GM12801 (cell line): ENCODE measurements around the gene HOXD12.

ENCODE experiments used
- TF ChIP-seq, protein P1 (sequence below): IDR thresholded peaks from one replicate; pipeline ENCODE4 v1.5.1; 2011; ENCODE audit warnings: control low read depth; ENCODE audit not compliant: insufficient read length; ENCODE audit errors: extremely low read depth

HOXD12 gene

DNA sequence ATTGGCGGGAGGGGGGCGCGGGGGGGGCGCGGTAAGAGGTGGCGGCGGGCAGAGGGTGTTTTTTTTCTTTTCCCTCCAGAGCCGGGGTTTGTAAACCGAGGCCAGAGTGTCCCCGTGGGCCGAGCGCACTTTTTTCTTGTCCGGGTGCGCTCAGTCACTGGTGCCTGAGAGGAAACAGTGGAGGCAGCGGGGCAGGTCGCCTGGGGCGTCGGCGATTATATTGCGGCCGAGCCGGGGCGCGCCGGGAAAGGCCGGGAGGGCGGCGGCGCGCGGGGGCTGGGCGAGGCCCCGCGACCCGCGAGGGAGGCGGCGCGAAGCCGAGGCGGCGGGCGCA, 30.2 kb downstream of the HOXD12 start:
- TF ChIP-seq, protein P1, sequence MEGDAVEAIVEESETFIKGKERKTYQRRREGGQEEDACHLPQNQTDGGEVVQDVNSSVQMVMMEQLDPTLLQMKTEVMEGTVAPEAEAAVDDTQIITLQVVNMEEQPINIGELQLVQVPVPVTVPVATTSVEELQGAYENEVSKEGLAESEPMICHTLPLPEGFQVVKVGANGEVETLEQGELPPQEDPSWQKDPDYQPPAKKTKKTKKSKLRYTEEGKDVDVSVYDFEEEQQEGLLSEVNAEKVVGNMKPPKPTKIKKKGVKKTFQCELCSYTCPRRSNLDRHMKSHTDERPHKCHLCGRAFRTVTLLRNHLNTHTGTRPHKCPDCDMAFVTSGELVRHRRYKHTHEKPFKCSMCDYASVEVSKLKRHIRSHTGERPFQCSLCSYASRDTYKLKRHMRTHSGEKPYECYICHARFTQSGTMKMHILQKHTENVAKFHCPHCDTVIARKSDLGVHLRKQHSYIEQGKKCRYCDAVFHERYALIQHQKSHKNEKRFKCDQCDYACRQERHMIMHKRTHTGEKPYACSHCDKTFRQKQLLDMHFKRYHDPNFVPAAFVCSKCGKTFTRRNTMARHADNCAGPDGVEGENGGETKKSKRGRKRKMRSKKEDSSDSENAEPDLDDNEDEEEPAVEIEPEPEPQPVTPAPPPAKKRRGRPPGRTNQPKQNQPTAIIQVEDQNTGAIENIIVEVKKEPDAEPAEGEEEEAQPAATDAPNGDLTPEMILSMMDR, result no peak

DNA sequence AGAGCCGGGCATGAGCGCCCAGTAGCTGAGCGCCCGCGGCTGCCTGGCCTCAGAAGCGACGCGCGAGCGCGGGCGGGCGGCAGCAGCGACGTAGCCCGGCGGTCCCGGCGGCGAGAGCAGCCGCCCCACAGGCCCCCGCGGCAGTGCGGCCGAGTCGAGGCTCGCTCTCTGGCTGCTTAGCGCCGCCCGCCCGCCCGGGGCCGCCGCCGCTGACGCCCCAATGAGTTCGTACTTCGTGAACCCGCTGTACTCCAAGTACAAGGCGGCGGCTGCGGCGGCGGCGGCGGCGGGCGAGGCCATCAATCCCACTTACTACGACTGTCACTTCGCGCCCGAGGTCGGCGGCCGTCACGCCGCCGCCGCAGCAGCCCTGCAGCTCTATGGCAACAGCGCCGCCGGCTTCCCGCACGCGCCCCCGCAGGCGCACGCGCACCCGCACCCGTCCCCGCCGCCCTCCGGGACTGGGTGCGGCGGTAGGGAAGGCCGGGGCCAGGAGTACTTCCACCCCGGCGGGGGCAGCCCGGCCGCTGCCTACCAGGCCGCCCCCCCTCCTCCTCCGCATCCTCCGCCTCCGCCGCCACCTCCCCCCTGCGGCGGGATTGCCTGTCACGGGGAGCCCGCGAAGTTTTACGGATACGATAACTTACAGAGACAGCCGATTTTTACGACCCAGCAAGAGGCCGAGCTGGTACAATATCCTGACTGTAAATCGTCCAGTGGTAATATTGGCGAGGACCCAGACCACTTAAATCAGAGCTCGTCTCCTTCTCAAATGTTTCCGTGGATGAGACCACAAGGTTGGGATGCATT, 30.8 kb downstream of the HOXD12 start:
- TF ChIP-seq, protein P1, result no peak

DNA sequence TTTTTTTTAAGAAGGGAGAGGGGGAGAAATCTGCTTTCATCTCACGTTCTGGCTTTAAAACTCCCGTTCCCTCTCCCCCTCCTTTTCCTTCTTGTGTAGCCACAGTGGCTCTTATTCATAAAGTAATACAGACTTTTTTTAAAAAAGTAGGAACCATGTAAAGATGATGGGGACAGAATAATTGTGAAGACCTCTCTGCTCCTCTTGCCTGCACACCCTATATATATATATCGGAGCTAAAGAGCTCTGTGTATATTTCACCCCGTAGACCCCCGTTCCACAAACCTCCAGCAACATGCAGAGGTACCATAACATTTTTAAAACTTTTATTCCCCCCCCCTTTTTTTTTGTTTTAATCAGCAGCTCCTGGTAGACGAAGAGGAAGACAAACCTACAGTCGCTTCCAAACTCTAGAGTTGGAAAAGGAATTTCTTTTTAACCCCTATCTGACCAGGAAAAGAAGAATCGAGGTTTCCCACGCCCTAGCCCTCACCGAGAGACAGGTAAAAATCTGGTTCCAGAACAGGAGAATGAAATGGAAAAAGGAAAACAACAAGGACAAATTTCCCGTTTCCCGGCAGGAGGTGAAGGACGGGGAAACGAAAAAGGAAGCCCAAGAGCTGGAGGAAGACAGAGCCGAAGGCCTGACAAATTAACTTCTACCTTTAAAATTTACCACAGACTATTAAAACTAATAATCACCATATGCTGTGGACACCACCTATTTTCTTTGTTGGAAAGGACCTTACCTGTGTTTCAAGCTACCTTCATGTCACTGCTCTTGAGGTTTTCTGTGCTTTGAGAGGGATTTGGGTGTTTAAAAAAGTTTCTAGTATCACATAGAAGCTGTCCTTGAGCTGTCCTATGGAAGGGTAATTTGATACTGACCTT, 31.6 kb downstream of the HOXD12 start:
- TF ChIP-seq, protein P1, result no peak

DNA sequence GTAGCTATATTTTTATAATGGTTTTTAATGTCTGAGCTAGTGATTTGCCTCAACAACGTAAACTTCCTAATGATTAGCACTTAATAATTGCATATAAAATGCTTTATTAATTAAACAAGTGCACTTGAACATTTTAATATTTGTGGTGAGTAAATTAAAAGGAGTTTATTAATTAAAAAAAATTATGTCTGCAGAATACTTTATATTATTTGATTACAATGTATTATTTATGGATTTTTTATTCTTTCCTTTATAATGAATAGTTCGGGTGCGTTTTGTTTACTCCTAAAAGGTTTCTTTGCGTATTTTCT, 32.2 kb downstream of the HOXD12 start:
- TF ChIP-seq, protein P1, result no peak

DNA sequence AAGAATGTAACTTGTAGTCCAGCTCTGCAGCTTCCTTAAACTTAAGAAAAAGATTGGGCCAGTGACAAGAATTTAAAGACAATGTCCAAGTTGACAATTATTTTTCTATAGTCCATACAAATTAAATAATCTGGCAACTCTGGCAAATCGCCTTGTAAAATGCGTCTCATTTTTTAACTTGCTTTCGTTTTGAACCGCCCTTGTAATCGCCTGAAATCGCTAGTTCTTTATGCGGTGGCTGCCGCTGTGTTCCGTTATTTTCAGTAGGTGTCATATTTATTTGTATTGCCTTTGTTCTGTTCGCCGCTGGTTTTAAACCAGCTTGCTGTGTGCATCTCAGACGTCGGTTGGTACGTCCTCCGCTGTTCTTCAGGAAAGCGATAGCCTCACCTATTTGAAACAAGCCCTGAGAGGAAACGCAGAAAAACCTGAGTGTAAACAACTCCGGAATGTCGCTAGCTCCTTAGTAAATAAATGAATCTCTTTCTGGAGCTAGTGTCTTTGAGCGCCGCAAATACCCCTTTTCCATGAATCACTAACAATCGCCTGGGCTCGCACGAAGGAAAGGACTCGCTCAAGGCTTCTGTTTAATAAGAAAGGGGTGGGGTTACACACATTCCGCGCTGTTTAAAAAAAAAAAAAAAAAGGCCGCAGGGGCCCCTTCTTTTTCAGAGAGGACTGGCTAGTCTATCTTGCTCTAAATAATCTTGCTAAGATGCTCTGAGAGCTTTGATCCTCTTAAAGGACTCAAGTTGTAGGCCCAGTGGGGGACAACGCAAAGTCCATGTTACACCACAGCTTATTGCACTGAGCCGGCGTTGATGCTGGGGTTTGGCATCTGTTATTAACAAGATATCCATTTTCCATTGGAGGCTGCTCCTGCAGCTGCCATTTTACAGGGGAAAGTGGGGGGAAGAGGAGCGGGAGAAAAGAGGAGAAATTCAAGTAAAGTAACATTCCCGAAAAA, 32.9 kb downstream of the HOXD12 start:
- TF ChIP-seq, protein P1, result no peak

DNA sequence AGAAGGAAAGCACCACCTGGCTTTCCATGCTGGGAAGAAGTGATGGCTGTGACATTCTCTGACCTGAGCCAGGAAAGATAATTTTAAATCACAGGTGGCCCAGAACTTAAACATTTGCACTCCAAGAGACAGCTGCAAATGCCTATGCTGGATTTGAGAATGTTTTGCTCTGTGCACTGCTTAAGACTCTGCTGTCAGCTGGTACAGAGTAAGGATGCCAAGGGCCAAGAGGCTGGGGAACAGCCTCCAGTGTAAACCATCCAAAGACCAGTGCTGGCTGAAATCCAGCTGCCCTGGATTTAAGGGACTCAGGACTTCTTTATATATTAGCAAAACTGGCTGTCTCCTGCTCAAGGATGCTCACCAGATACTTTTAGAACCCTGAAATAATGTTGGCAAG, 33.8 kb downstream of the HOXD12 start:
- TF ChIP-seq, protein P1, result no peak

DNA sequence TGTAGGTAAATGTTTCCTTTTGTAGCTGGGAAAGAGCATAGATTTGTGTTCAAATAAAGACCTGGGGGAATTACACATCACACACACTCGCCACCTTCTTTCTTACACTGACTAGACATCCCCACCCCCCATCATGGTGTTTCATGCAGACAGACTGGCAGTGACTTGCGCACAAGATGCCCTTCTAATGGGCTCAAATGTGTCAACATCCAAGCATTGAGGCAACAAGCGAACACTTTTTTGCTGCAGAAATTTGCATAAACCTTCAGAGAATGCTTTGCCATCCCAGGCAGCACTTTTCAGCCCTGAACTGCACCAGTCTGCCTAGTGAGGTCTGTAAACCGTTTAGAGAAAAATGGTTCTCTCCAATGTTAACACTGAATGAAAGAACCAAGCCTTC, 34.4 kb downstream of the HOXD12 start:
- TF ChIP-seq, protein P1, result no peak
